SK-N-SH (cell line): ENCODE measurements around the gene SLC24A3. TPM values are rescaled to one million over a fixed set of nuclear protein-coding genes. Genes with fewer than 3 reads are reported as not detected.

Experiments
- CTCF ChIA-PET: fragments of 300-600, 350-600 bp; formaldehyde crosslinking; extraction: SDS; loops from one replicate; lab custom pipeline; 2021; lab: Yijun Ruan, JAX
- POLR2A ChIA-PET: fragments of 350-600 bp; sonication (Branson Sonifier 250); formaldehyde crosslinking; extraction: SDS; loops from one replicate; lab custom pipeline; 2020; ENCODE audit warnings: antibody characterized with exemption, inconsistent platforms; lab: Yijun Ruan, JAX
- DNase-seq: peaks from one replicate; pipeline ENCODE4 v3.0.0; 2012
- H2AFZ ChIP-seq: fragments of 200-600 bp; sonication (generic); 2 replicates; pipeline ENCODE4 v1.8.1; 2016; ENCODE audit warnings: antibody characterized with exemption, mild to moderate bottlenecking, low read depth
- H3F3A ChIP-seq: fragments of 200-600 bp; sonication (generic); replicated peaks from 2 replicates; pipeline ENCODE3; 2016; ENCODE audit warnings: antibody characterized with exemption, mild to moderate bottlenecking; ENCODE audit not compliant: insufficient read depth
- H3K27ac ChIP-seq, 2 experiments: fragments of 200-500 bp in 1 of 2; fragments of 200-600 bp in 1 of 2; sonication (Bioruptor generic) in 1 of 2; sonication (generic), shearing (Covaris generic) in 1 of 2; 2 replicates each; pipeline versions ENCODE4 v1.5.1 to v1.6.1; 2014 to 2016; ENCODE audit warnings: low read depth in 2 of 2, inconsistent platforms in 1 of 2, low read length in 1 of 2, mild to moderate bottlenecking in 1 of 2, mixed read lengths in 1 of 2
- H3K27me3 ChIP-seq: fragments of 200-600 bp; sonication (generic), shearing (Covaris generic); 2 replicates; pipeline ENCODE4 v1.6.1; 2016; ENCODE audit warnings: mixed run types; ENCODE audit not compliant: insufficient read depth
- H3K36me3 ChIP-seq, 2 experiments: fragments of 200-500 bp in 1 of 2; fragments of 200-600 bp in 1 of 2; sonication (Bioruptor generic) in 1 of 2; sonication (generic) in 1 of 2; replicated peaks in 1 of 2; 2 replicates each; pipeline versions ENCODE3 to v1.5.1; 2014 to 2016; ENCODE audit warnings: low read length in 1 of 2, mild to moderate bottlenecking in 1 of 2; ENCODE audit not compliant: insufficient read depth in 2 of 2, control insufficient read depth in 1 of 2
- H3K4me1 ChIP-seq, 2 experiments: fragments of 200-500 bp in 1 of 2; fragments of 200-600 bp in 1 of 2; sonication (Bioruptor generic) in 1 of 2; sonication (generic), shearing (Covaris generic) in 1 of 2; 2 replicates each; pipeline versions ENCODE4 v1.5.1 to v1.6.1; 2014 to 2016; ENCODE audit warnings: low read depth in 1 of 2, low read length in 1 of 2, mixed run types in 1 of 2; ENCODE audit not compliant: insufficient read depth in 2 of 2, control insufficient read depth in 1 of 2
- H3K4me2 ChIP-seq: fragments of 200-600 bp; sonication (generic), shearing (Covaris generic); 2 replicates; pipeline ENCODE4 v1.6.1; 2017; ENCODE audit warnings: mixed run types
- H3K4me3 ChIP-seq, 2 experiments: fragments of 200-500 bp in 1 of 2; fragments of 200-600 bp in 1 of 2; sonication (Bioruptor generic) in 1 of 2; sonication (generic), shearing (Covaris generic) in 1 of 2; 2 replicates each; pipeline versions ENCODE4 v1.5.1 to v1.8.1; 2014 to 2016; ENCODE audit warnings: low read depth in 2 of 2, inconsistent platforms in 1 of 2, low read length in 1 of 2, mild to moderate bottlenecking in 1 of 2, mixed read lengths in 1 of 2, moderate library complexity in 1 of 2
- H3K79me2 ChIP-seq: fragments of 200-600 bp; sonication (generic); 2 replicates; pipeline ENCODE4 v1.8.1; 2017; ENCODE audit warnings: mild to moderate bottlenecking; ENCODE audit not compliant: insufficient read depth
- H3K9ac ChIP-seq: fragments of 200-600 bp; sonication (generic); 2 replicates; pipeline ENCODE4 v1.6.1; 2017; ENCODE audit warnings: mixed run types
- H3K9me2 ChIP-seq: fragments of 200-600 bp; sonication (generic); 2 replicates; pipeline ENCODE4 v1.6.1; 2017; ENCODE audit warnings: mixed run types
- H3K9me3 ChIP-seq: fragments of 200-600 bp; sonication (generic); 2 replicates; pipeline ENCODE4 v1.6.1; 2017; ENCODE audit warnings: mixed run types, mild to moderate bottlenecking, moderate library complexity
- H4K20me1 ChIP-seq: fragments of 200-600 bp; sonication (generic); 2 replicates; pipeline ENCODE4 v1.6.1; 2017; ENCODE audit warnings: mild to moderate bottlenecking, mixed run types; ENCODE audit not compliant: insufficient read depth
- CTCF ChIP-seq: fragments of 200-600 bp; sonication (generic); IDR thresholded peaks from 2 replicates; pipeline ENCODE4 v1.6.1; 2017; ENCODE audit warnings: antibody characterized with exemption, mild to moderate bottlenecking, moderate library complexity
- ELF1 ChIP-seq: IDR thresholded peaks from 2 replicates; pipeline ENCODE4 v1.4.0; 2012
- EP300 ChIP-seq, 2 experiments: IDR thresholded peaks; 2 replicates each; pipeline versions ENCODE4 v1.4.0 to v1.6.1; 2012; ENCODE audit warnings: borderline replicate concordance in 1 of 2, low read depth in 1 of 2, low read length in 1 of 2
- EZH2phosphoT487 ChIP-seq: fragments of 200-600 bp; sonication (generic); IDR thresholded peaks from 2 replicates; pipeline ENCODE4 v1.6.1; 2017; ENCODE audit warnings: low read depth, mixed run types, mild to moderate bottlenecking, antibody characterized with exemption, moderate library complexity, borderline replicate concordance
- FOXJ3 ChIP-seq: sonication (generic); formaldehyde crosslinking; IDR thresholded peaks from 2 replicates; pipeline ENCODE4 v1.5.1; 2020; ENCODE audit warnings: mild to moderate bottlenecking, missing genetic modification reagents
- FOXM1 ChIP-seq: IDR thresholded peaks from 2 replicates; pipeline ENCODE4 v1.4.0; 2012; ENCODE audit warnings: low read depth, mild to moderate bottlenecking
- GABPA ChIP-seq: IDR thresholded peaks from 2 replicates; pipeline ENCODE4 v1.4.0; 2012; ENCODE audit warnings: low read depth, mild to moderate bottlenecking
- IRF3 ChIP-seq: fragments of 150-350 bp; IDR thresholded peaks from 2 replicates; pipeline ENCODE4 v1.6.1; 2016; ENCODE audit warnings: mild to moderate bottlenecking, low read depth, low read length
- JUND ChIP-seq: IDR thresholded peaks from 2 replicates; pipeline ENCODE4 v1.4.0; 2012
- NFIC ChIP-seq: IDR thresholded peaks from 2 replicates; pipeline ENCODE4 v1.4.0; 2012; ENCODE audit warnings: borderline replicate concordance
- PBX3 ChIP-seq: IDR thresholded peaks from 2 replicates; pipeline ENCODE4; 2012
- POLR2AphosphoS5 ChIP-seq: IDR thresholded peaks from 2 replicates; pipeline ENCODE4 v1.6.1; 2012; ENCODE audit warnings: low read depth, low read length
- RAD21 ChIP-seq: IDR thresholded peaks from 2 replicates; pipeline ENCODE4 v1.6.1; 2012; ENCODE audit warnings: mild to moderate bottlenecking, low read length
- RXRA ChIP-seq: IDR thresholded peaks from 2 replicates; pipeline ENCODE4 v1.4.0; 2012; ENCODE audit warnings: low read depth, mild to moderate bottlenecking, borderline replicate concordance
- SIN3A ChIP-seq: IDR thresholded peaks from 2 replicates; pipeline ENCODE4 v1.6.1; 2012; ENCODE audit warnings: low read depth, mild to moderate bottlenecking, low read length, moderate library complexity, borderline replicate concordance
- SMC3 ChIP-seq: IDR thresholded peaks from 2 replicates; pipeline ENCODE4 v1.6.1; 2012; ENCODE audit warnings: low read depth, low read length, improper control_type of control experiment
- TAF1 ChIP-seq: IDR thresholded peaks from 2 replicates; pipeline ENCODE4 v1.6.1; 2012; ENCODE audit warnings: low read depth, mild to moderate bottlenecking, low read length, moderate library complexity, borderline replicate concordance
- TCF12 ChIP-seq: IDR thresholded peaks from 2 replicates; pipeline ENCODE4 v1.4.0; 2012
- YY1 ChIP-seq: IDR thresholded peaks from 2 replicates; pipeline ENCODE4 v1.4.0; 2012; ENCODE audit warnings: low read depth, mild to moderate bottlenecking
- WGBS: methylation state at CpG from one replicate; pipeline ENCODE4 v1.1.6; 2017; ENCODE audit warnings: low lambda C conversion rate; 5-methylcytosine and 5-hydroxymethylcytosine counted together
- polyA plus RNA-seq, 3 experiments: library from polyadenylated mRNA; depleted of rRNA; stranded (reverse); fragments of >200 nt; gene quantifications; 2 replicates each; pipeline ENCODE4 v1.2.3, GENCODE V29; 2012

The SLC24A3 gene
- polyA plus RNA-seq, 1 of the 3 experiments (the other 2 are of a cell fraction): not detected

- ChIA-PET POLR2A (no interaction called here), CTCF (no interaction called here)
- Histone ChIP-seq H3K4me2 (no peak overlapping the region), H4K20me1 (no peaks in the 10 kb centered on the region), H3K36me3 (no peaks in the 10 kb centered on the region), H3K9me3 (no peaks in the 10 kb centered on the region), H3K4me3 (no peak overlapping the region), H3K4me1 (no peaks in the 10 kb centered on the region), H3K27ac (no peak overlapping the region), H3K9me2 (no peaks in the 10 kb centered on the region), H3F3A (no peaks in the 10 kb centered on the region), H3K27me3 (0 out of 2 replicates have a peak, but pooled peaks cover under 1% of the 10 kb centered on the region), H3K79me2 (no peaks in the 10 kb centered on the region), H3K9ac (no peak overlapping the region), H2AFZ (no peak overlapping the region)
- TF ChIP-seq SIN3A (no peak), NFIC (no peak)
- no peak for DNase-seq
- WGBS: 4% methylated on average over 2 of the region's 2 CpGs
Observed at GRCh38 chr20:19285436-19285835, 73.0 kb downstream of the SLC24A3 start.

GRCh38 chr20:19288061-19288460 is 75.6 kb downstream of the SLC24A3 start:
- Histone ChIP-seq H3K27me3 (no peaks in the 10 kb centered on the region), H3K27ac (no peak overlapping the region), H2AFZ (no peak overlapping the region), H3K79me2 (no peaks in the 10 kb centered on the region), H3F3A (no peaks in the 10 kb centered on the region), H3K36me3 (no peaks in the 10 kb centered on the region), H3K9me3 (no peaks in the 10 kb centered on the region), H3K4me3 (no peak overlapping the region), H3K9ac (no peak overlapping the region), H4K20me1 (no peaks in the 10 kb centered on the region), H3K4me2 (no peak overlapping the region), H3K9me2 (no peaks in the 10 kb centered on the region), H3K4me1 (no peaks in the 10 kb centered on the region)
- POLR2A ChIA-PET: no interaction called here
- no peak for DNase-seq
- WGBS: 5% methylated on average over 2 of the region's 2 CpGs
- no peak for TF ChIP-seq POLR2AphosphoS5
- no peak for TF ChIP-seq IRF3
- no peak for TF ChIP-seq EP300 (IDR thresholded peaks at IDR 0.05; ENCODE audit: borderline replicate concordance in 1 of 2, low read depth in 1 of 2, low read length in 1 of 2)
- TF ChIP-seq PBX3: no peak
- no peak for TF ChIP-seq RXRA
- TF ChIP-seq TCF12: no peak
- TF ChIP-seq TAF1: no peak
- no peak for TF ChIP-seq EZH2phosphoT487
- no peak for TF ChIP-seq ELF1
- no peak for TF ChIP-seq YY1
- no peak for TF ChIP-seq SMC3
- TF ChIP-seq RAD21: no peak
- TF ChIP-seq FOXJ3 (CRISPR knock-in tag): no peak
- TF ChIP-seq JUND: no peak
- no peak for TF ChIP-seq CTCF
- TF ChIP-seq SIN3A: no peak
- no peak for TF ChIP-seq FOXM1
- no peak for TF ChIP-seq GABPA
- no peak for TF ChIP-seq NFIC
- CTCF ChIA-PET: no interaction called here
